Endometrium (tissue), 2 donors: Measurements from ENCODE around the gene KCNH2.

Experiments used
- FAIRE-seq: peaks from 2 replicates; lab custom pipeline; 2012; peaks lifted over from hg19 to GRCh38; lab: Jason Lieb, UNC
- donor health status: control.
- donor health status: control.

The KCNH2 gene

GRCh38 chr7:150959739-150960734, 18.1 kb downstream of the KCNH2 start:
- no peak for FAIRE-seq

- FAIRE-seq: no peak
Measured at GRCh38 chr7:150959081-150959480, 19.0 kb downstream of the KCNH2 start.

- no peak for FAIRE-seq
Measured at GRCh38 chr7:150958597-150958996, 19.5 kb downstream of the KCNH2 start.

DNA sequence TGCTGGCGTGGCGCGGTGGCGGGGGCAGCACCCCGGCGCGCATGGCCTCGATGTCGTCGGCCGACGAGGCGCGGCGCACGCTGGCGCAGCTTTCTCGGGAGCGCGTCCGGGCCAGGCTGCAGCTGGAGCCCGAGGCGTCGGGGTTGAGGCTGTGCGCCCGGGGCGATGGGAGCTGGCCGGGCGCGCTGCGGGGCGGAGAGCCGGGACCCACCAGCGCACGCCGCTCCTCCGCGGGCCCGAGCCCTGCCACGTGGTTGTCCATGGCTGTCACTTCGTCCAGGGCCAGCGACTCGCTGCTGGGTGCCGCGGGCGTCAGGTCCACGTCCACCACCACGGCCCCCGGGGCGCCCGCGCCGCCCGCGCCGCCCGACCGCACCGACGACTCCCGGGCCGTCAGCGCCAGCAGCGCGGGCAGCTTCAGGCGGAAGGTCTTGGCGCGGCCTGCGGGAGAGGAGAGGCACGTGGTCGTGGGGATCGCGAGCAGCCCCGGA, 20.0 kb downstream of the KCNH2 start:
- no peak for FAIRE-seq

DNA sequence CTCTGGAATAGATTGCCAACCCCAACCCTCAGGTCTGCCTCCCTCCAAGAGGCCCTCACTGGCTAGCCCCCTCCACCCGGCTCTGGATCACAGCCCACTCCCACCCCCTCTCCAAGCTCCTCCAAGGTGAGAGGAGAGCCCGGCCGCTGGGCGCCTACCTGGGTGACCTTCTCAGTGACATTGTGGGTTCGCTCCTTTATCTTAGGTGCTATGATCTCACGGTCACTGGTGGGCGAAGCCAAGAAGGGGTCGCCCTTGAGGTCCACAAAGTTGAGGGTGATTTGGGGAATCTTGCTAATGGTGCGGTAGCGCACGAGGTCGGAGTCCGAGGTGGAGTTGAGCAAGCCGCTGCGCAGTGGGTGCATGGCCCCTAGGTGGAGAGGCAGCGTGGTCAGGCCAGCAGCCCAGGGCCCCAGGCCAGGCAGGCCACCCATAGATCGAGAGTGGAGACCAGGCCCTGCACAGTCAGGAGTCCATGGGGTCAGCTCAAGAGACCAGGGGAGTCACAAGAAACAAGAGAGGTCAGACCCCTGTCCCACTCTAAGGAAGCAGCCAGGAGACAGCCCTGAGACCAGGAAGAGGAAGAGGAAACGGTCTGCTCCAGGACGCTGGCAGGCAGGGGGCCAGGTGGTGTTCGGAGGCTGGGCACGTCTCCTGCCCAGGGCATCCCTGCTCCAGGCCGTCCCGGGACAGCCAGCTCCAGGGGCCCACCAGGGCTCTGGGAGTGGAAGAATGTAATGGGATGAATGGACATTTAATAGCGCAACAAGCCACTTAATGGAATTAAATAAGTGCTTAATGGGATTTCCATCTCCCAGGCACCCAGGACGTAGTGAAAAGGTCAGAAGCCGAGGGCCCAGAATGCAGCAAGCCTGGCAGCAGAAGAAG, 20.7 kb downstream of the KCNH2 start:
- no peak for FAIRE-seq

DNA sequence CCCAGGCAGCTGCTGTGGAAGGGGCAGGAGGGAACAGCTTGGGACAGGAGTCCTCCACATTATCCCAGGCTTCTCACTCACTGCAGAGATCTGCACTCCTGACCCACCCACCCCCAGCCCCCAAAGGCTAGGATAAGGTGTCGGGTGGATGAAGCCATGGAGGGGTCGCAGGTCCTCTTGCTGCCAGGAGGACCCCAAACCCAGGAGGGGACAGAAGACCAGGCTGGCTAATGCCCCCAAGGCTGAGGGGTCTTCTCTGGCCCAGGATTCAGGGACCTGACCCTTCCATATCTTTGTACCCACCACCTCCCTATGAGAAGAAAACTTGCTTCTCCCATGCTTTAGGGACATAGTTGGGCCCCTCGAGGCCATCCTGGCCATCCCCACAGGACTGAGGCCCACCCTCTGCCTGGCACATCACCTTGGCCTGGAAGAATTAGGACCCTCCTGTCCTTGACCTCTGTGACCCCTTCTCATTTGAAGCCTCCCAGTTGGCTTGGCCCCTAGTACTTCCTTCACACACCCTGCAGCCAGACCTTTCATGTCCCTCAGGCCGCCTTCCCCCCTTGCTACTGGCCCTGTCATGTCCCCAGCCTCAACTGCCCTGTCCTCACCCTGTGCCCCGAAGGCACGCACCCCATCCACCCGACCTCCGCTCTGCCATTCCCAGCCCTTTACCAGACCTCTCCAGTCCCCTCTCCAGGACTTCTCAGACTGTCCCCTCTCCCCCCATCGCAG, 21.6 kb downstream of the KCNH2 start:
- FAIRE-seq: no peak

DNA sequence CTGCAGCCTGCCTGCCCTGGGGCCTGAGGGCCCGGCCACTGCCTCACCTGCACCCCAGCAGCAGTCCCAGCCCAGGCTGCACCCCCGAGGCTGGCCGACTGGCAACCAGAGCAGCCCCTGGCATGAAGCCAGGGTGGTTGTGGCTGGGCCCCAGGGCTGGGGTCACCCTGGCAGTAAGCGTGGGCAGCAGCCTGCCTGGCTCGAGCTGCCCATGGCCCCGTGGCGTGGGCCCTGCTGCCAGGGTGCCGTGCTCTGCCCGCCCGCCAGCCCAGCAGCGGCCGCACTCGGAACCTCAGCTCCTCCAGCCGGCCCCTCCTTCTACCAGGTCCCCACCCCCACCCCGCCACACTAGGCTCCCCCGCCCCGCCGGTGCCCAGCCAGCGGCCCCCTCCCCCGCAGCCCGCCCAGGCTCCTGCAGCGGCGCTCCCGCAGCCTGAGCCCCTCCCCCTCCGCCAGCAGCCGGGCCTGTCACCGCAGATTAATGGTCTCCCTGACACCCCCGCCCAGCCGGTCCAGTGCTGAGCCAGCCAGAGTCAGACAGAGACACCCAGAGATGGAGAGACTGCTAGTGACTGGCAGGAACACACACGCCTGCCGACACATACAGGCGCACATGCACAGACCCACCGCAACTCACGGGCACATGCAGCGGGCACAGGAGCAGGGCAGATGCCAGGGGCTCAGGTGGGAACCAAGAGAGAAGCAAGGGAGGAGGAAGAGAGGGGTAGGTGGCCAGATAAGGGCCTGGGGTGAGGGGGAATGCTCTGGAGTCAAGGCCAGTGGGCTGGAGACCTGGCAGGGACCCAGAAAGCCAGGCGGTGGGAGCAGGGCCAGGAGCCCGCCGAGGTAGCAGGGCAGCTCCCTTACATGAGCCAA, 22.4 kb downstream of the KCNH2 start:
- no peak for FAIRE-seq

- FAIRE-seq: no peak
Measured at GRCh38 chr7:150954986-150955518, 23.1 kb downstream of the KCNH2 start.

DNA sequence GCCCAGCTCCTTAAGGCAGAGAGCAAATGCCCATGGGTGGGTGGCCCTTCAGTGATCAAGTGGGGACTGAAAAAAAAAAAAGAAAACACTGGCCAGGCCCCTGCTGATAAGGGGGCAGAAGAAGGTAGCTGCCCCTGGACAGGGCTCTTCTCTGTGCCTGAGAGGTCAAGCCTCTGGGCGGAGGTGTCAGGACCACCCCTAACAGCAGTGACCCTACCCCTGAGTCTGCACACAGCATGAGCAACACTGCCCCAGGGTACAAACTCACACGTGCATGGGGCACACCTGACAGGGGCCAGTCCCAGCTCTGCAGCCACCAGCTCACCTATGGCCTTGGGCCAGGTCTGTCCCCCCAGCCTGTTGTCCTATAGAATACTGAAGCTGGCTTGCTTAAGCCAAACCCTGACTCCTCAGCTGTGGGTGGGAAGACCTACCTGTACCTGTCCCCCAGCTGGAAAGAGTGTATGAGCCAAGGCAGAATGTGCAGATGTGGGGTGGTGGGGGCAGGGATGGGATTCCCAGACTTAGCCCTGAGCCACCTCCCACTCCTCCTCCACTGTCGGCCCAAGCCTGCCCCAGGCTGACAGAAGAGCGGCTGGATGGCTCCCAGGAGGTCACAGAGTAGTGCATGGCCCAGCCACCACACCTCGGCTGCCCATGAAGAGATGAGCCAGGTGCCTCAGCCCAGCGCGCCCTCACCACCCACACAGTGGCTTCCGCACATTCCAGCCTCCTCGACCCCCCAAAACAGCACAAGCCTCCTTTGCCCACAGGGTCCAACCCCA, 23.7 kb downstream of the KCNH2 start:
- no peak for FAIRE-seq

GRCh38 chr7:150953061-150953997, 24.8 kb downstream of the KCNH2 start:
- FAIRE-seq: no peak

GRCh38 chr7:150952331-150953050, 25.6 kb downstream of the KCNH2 start:
- no peak for FAIRE-seq

DNA sequence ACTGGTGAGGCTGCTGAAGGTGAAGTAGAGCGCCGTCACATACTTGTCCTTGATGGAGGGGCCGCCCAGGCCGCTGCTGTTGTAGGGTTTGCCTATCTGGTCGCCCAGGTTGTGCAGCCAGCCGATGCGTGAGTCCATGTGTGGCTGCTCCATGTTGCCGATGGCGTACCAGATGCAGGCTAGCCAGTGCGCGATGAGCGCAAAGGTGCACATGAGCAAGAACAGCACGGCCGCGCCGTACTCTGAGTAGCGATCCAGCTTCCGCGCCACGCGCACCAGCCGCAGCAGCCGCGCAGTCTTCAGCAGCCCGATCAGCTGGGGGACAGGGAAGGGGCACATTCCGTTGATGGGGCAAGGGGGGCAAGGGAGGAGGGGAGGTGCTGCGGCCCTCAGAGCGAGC, 26.6 kb downstream of the KCNH2 start:
- FAIRE-seq: no peak

DNA sequence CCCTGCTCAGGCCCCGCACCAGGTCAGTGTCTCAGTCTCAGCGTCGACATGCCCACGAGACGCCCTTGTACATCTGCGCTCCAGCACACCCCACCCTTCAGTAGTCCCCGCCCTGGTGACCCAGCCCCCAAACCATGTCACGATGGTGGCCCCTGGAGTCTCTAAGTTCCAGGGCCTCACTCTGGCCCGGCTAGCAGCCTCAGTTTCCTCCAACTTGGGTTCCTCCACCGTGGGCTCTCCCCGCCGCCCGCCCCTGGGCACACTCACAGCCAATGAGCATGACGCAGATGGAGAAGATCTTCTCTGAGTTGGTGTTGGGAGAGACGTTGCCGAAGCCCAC, 27.0 kb downstream of the KCNH2 start:
- no peak for FAIRE-seq

GRCh38 chr7:150950496-150951180, 27.5 kb downstream of the KCNH2 start:
- no peak for FAIRE-seq

- no peak for FAIRE-seq
Measured at GRCh38 chr7:150949971-150950491, 28.1 kb downstream of the KCNH2 start.

DNA sequence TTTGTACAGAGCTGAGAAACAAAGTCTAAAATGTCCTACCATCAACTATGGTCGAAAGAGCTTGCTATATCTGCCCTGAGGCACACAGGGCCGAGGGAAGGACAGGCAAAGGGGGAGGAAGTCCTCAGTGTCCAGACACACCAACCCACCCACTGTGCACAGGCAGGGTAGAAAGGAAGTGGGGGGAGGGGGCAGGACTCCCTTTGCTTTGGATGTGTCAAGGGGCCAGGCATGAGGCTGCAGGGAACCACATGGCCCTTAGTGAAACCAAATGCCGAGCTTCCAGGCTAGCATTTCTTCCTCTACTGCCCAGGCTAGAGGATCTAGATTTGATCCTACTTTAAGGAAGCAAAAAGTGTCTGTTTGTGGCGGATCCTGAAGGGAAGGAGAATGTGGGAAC, 28.6 kb downstream of the KCNH2 start:
- FAIRE-seq: no peak

- no peak for FAIRE-seq
Measured at GRCh38 chr7:150948791-150949251, 29.3 kb downstream of the KCNH2 start.
